ENCODE data around the gene GTF3C1.

DNA sequence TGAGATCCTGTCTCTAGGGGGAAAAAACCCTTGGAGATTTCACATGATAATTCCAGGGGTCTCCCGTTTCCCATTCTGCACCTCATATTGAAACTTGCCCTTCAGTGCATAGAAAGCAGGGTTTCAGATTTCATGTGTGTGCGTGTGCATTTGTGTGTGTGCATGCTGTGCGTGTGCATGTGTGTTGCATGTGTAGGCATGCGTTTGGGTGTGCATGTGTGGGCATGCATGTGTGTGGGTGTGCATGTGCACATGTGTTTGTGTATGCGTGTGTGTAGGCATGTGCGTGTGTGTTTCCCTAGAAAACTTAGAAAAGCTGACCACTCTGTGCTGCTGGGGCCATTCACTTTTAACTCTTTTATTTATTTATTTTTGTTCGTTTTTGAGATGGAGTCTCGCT is 107.7 kb downstream of the GTF3C1 start:
- TF ChIP-seq, protein P1, sequence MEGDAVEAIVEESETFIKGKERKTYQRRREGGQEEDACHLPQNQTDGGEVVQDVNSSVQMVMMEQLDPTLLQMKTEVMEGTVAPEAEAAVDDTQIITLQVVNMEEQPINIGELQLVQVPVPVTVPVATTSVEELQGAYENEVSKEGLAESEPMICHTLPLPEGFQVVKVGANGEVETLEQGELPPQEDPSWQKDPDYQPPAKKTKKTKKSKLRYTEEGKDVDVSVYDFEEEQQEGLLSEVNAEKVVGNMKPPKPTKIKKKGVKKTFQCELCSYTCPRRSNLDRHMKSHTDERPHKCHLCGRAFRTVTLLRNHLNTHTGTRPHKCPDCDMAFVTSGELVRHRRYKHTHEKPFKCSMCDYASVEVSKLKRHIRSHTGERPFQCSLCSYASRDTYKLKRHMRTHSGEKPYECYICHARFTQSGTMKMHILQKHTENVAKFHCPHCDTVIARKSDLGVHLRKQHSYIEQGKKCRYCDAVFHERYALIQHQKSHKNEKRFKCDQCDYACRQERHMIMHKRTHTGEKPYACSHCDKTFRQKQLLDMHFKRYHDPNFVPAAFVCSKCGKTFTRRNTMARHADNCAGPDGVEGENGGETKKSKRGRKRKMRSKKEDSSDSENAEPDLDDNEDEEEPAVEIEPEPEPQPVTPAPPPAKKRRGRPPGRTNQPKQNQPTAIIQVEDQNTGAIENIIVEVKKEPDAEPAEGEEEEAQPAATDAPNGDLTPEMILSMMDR (IDR thresholded peaks at IDR 0.05), result no peak
- TF ChIP-seq POLR2A (IDR thresholded peaks at IDR 0.05), result no peak

Measured in breast epithelium (tissue), 3 donors.